Fibroblast of lung (primary cell): ENCODE measurements around the gene RAPGEF4. TPM values are rescaled to one million over a fixed set of nuclear protein-coding genes. Genes with fewer than 3 reads are reported as not detected.
A peak's percentile ranks its signal among the peaks of the same experiment; 100 is the strongest.

Source experiments
- DNase-seq, 2 donors: peaks; one replicate each; pipeline versions ENCODE4 v3.0.0 to v3.0.0-alpha.2; 2010; ENCODE audit warnings: low read depth in 2 of 2
- H2AFZ ChIP-seq: 2 replicates; pipeline ENCODE4 v1.5.1; 2012; ENCODE audit warnings: low read length, control low read depth, inconsistent platforms
- H3K27ac ChIP-seq: 2 replicates; pipeline ENCODE4 v1.5.1; 2011; ENCODE audit warnings: low read length, control low read depth; ENCODE audit not compliant: insufficient read depth
- H3K27me3 ChIP-seq: 2 replicates; pipeline ENCODE4 v1.5.1; 2011; ENCODE audit warnings: mild to moderate bottlenecking, low read length; ENCODE audit not compliant: control insufficient read depth, insufficient read depth
- H3K36me3 ChIP-seq: 2 replicates; pipeline ENCODE4 v1.5.1; 2011; ENCODE audit warnings: low read length; ENCODE audit not compliant: control insufficient read depth, insufficient read depth
- H3K4me1 ChIP-seq: 2 replicates; pipeline ENCODE4 v1.5.1; 2011; ENCODE audit warnings: low read length; ENCODE audit not compliant: control insufficient read depth, insufficient read depth; ENCODE audit errors: extremely low read depth
- H3K4me2 ChIP-seq: 2 replicates; pipeline ENCODE4 v1.5.1; 2011; ENCODE audit warnings: low read length, control low read depth; ENCODE audit not compliant: insufficient read depth; ENCODE audit errors: extremely low read depth
- H3K4me3 ChIP-seq, 4 experiments: fragments of 200-600 bp in 1 of 4; sonication (generic) in 1 of 4; replicated peaks in 1 of 4; 2 replicates each; pipeline ENCODE4 v1.5.1; 2011 to 2016; ENCODE audit warnings: low read length in 4 of 4, low read depth in 3 of 4, mild to moderate bottlenecking in 3 of 4, control low read depth in 2 of 4, inconsistent platforms in 1 of 4, mixed read lengths in 1 of 4; ENCODE audit not compliant: insufficient read depth in 1 of 4; ENCODE audit errors: control extremely low read depth in 1 of 4
- H3K79me2 ChIP-seq: 2 replicates; pipeline ENCODE4 v1.5.1; 2012; ENCODE audit warnings: mild to moderate bottlenecking, low read length, inconsistent platforms; ENCODE audit not compliant: control insufficient read depth, insufficient read depth
- H3K9ac ChIP-seq: 2 replicates; pipeline ENCODE4 v1.5.1; 2011; ENCODE audit warnings: mild to moderate bottlenecking, low read length, control low read depth; ENCODE audit not compliant: insufficient read depth
- H3K9me3 ChIP-seq: 2 replicates; pipeline ENCODE4 v1.5.1; 2012; ENCODE audit warnings: low read depth, low read length; ENCODE audit not compliant: control insufficient read depth, insufficient read depth
- H4K20me1 ChIP-seq: 2 replicates; pipeline ENCODE4 v1.5.1; 2011; ENCODE audit warnings: low read length; ENCODE audit not compliant: control insufficient read depth, insufficient read depth; ENCODE audit errors: extremely low read depth
- EZH2 ChIP-seq: IDR thresholded peaks from 2 replicates; pipeline ENCODE4 v1.5.1; 2012; ENCODE audit warnings: low read length, control low read depth, mild to moderate bottlenecking; ENCODE audit errors: missing control alignments
- polyA plus RNA-seq, 2 donors: library from polyadenylated mRNA; depleted of rRNA in 1 of 2; stranded (reverse) in 1 of 2; unstranded in 1 of 2; fragments of >200 nt; gene quantifications; 2 replicates each; pipeline ENCODE4 v1.2.1, GENCODE V29; 2011 to 2012; ENCODE audit warnings: missing spikeins in 1 of 2
- total RNA-seq: library from RNA; depleted of rRNA; stranded (reverse); fragments of >200 nt; gene quantifications from 2 replicates; pipeline ENCODE4 v1.2.1, GENCODE V29; 2014
- TF ChIP-seq, protein P1 (sequence below), 2 donors: IDR thresholded peaks in 1 of 2; conservative IDR thresholded peaks in 1 of 2; 1 replicate in 1 of 2; 2 replicates in 1 of 2; pipeline ENCODE4 v1.5.1; 2011 to 2012; ENCODE audit warnings: low read length in 2 of 2, control low read depth in 1 of 2, inconsistent platforms in 1 of 2, low read depth in 1 of 2, mild to moderate bottlenecking in 1 of 2

The RAPGEF4 gene
- total and polyA plus RNA-seq, 2 donors (not counting 1 experiment from before 2014, with no cell fraction given) = 0.51 to 3.0 TPM

DNA sequence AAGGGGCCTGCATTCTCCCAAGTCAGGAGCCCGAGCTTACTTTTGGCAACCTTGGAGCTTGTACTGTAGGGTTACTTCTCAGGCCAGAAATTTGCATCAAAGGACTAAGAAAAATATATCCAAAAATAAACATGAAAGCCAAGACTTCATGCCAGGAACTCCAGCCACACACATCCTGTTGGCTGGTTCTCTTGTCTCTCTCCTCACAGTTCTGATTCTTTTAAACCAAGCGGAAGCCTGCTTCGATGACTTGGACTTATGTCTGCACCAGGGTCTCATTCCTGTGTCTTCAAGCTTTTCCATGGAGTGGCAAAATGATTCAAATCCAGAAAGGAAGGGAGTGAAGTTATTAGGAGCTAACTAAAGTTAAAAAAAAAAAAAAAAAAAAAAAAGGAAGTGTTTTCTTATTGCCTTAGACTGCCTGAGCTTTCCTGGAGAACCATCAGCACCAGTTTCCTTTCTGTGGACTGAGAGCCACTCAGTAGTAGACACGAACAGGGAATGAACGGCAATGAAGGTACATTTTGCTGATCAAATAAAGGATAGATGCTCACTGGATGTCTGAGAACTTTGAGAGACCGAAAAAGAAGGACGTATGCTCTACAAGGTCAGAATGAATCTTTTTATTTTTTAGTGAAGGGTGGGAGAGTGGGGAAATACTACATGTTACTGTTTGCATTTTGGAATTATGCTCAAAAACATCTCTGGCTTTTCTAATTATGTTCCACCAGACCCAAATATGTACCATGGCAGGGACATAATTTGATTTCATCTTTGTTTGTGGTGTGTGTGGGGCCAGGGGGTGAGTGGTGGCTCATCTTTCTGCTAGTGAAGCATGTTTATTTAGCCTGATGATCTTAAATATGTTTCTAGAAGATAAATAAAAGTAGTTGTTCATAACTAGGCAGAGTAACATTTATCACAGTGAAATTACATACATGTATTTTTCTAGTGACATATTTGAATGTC is 86.0 kb downstream of the RAPGEF4 start:
- no peaks in the 10 kb centered on the region for H3K36me3 ChIP-seq
- no peaks in the 10 kb centered on the region for H4K20me1 ChIP-seq
- no peaks in the 10 kb centered on the region for H3K27me3 ChIP-seq
- H3K9ac ChIP-seq = no peak overlapping the region
- peak overlapping the region; percentile 48 for H3K4me2 ChIP-seq
- no peak overlapping the region for H2AFZ ChIP-seq
- no peak overlapping the region for H3K4me3 ChIP-seq
- no peaks in the 10 kb centered on the region for H3K79me2 ChIP-seq
- H3K4me1 ChIP-seq = no peaks in the 10 kb centered on the region
- H3K27ac ChIP-seq = no peak overlapping the region
- TF ChIP-seq, protein P1, sequence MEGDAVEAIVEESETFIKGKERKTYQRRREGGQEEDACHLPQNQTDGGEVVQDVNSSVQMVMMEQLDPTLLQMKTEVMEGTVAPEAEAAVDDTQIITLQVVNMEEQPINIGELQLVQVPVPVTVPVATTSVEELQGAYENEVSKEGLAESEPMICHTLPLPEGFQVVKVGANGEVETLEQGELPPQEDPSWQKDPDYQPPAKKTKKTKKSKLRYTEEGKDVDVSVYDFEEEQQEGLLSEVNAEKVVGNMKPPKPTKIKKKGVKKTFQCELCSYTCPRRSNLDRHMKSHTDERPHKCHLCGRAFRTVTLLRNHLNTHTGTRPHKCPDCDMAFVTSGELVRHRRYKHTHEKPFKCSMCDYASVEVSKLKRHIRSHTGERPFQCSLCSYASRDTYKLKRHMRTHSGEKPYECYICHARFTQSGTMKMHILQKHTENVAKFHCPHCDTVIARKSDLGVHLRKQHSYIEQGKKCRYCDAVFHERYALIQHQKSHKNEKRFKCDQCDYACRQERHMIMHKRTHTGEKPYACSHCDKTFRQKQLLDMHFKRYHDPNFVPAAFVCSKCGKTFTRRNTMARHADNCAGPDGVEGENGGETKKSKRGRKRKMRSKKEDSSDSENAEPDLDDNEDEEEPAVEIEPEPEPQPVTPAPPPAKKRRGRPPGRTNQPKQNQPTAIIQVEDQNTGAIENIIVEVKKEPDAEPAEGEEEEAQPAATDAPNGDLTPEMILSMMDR (conservative IDR thresholded peaks at IDR 0.05 in 1 of 2, IDR thresholded peaks at IDR 0.05 in 1 of 2; ENCODE audit: low read depth in 1 of 2, low read length in 2 of 2) = no peak
- no peak for TF ChIP-seq EZH2
- no peaks in the 10 kb centered on the region for H3K9me3 ChIP-seq
- peak; percentile 22 to 64 for DNase-seq

DNA sequence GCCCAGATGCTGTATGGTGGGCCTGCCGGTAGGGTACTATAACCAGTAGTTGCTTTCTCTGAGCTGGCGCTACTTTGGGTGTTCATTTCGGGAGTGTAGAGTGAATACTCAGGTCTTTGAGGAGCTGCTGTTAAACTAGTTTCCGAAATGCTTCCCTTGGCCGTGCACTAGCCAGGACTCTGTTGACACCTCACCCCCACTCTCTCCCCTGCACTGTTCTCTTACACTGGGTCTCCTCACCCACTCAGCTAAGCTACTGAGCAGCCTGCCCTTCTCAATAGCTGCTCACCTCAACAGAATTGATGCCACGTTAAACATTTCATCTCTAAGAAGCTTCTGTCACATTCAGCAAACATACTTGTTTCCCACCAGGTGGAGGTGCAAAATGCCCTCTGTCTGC is 86.9 kb downstream of the RAPGEF4 start:
- H4K20me1 ChIP-seq = no peaks in the 10 kb centered on the region
- no peaks in the 10 kb centered on the region for H3K27me3 ChIP-seq
- no peak overlapping the region for H3K4me3 ChIP-seq
- H3K9ac ChIP-seq = no peak overlapping the region
- no peaks in the 10 kb centered on the region for H3K9me3 ChIP-seq
- H3K79me2 ChIP-seq = no peaks in the 10 kb centered on the region
- TF ChIP-seq, protein P1 (conservative IDR thresholded peaks at IDR 0.05 in 1 of 2, IDR thresholded peaks at IDR 0.05 in 1 of 2; ENCODE audit: low read depth in 1 of 2, low read length in 2 of 2) = no peak
- no peak for TF ChIP-seq EZH2
- H3K4me2 ChIP-seq = no peak overlapping the region
- H3K4me1 ChIP-seq = no peaks in the 10 kb centered on the region
- DNase-seq = no peak
- no peaks in the 10 kb centered on the region for H3K36me3 ChIP-seq
- no peak overlapping the region for H3K27ac ChIP-seq
- no peak overlapping the region for H2AFZ ChIP-seq

DNA sequence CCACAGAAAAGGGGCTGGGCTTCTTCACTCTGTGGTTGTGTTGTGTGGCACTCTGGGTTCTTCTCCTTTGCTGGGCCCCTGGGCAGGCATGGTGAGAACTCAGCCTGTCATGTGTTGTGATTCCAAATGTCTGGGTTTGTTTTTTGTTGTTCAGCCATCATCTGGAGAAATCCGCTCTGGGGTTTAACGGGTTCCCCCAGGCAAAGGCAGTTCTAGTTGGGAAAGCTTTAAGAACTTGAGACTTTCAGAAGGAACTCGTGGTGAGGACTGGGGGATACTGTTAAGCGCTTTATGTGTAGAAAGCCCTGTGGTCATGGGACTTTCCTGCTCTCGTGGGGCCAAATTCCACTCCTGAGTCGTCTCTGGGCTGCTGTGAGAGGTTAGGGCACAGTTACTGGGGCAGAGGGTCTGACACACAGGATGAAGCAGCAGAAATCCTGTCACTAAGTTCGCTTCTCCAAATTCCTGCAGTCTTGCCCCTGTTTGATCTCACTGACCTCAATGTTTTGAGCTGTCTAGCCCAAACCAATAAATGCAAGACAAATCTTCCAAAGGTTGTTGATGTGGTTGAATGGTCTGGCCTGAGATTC is 87.7 kb downstream of the RAPGEF4 start:
- H3K9ac ChIP-seq = no peak overlapping the region
- no peak overlapping the region for H3K4me3 ChIP-seq
- no peaks in the 10 kb centered on the region for H3K9me3 ChIP-seq
- H3K79me2 ChIP-seq = no peaks in the 10 kb centered on the region
- no peak overlapping the region for H3K4me2 ChIP-seq
- H2AFZ ChIP-seq = no peak overlapping the region
- H3K4me1 ChIP-seq = no peaks in the 10 kb centered on the region
- no peaks in the 10 kb centered on the region for H3K36me3 ChIP-seq
- TF ChIP-seq EZH2 = no peak
- TF ChIP-seq, protein P1 (conservative IDR thresholded peaks at IDR 0.05 in 1 of 2, IDR thresholded peaks at IDR 0.05 in 1 of 2; ENCODE audit: low read depth in 1 of 2, low read length in 2 of 2) = no peak
- peak in 1 of 2 donors; percentile 30 for DNase-seq
- no peaks in the 10 kb centered on the region for H4K20me1 ChIP-seq
- no peak overlapping the region for H3K27ac ChIP-seq
- no peaks in the 10 kb centered on the region for H3K27me3 ChIP-seq
